ENCODE measurements around the gene SLC9A9. TPM values are rescaled to one million over a fixed set of nuclear protein-coding genes. Genes with fewer than 3 reads are reported as not detected.

SLC9A9 gene
- total and polyA plus RNA-seq, 10 donors, result 10.8 to 58.2 (median 44.7) TPM

GRCh38 chr3:143424874-143425273, 423.4 kb downstream of the SLC9A9 start:
- Histone ChIP-seq H3K36me3 (no peaks in the 10 kb centered on the region), H3K4me1 (peaks cover 0 to 54% (median 5%) of the 10 kb centered on the region in 6 donors), H3K4me3 (no peak overlapping the region), H3K27ac (peak overlapping the region in 2 of 8 donors; percentile 26 to 46), H3K9me3 (no peaks in the 10 kb centered on the region), H3K27me3 (replicated peaks in 1 of 7) (no peaks in the 10 kb centered on the region)
- TF ChIP-seq CTCF (IDR thresholded peaks at IDR 0.05 in 8 of 11, conservative IDR thresholded peaks at IDR 0.05 in 3 of 11) (no peak), POLR2A (IDR thresholded peaks at IDR 0.05) (no peak), POLR2AphosphoS5 (IDR thresholded peaks at IDR 0.05) (no peak)
- intact Hi-C loops (cut with DNase I; ENCODE audit: low total_unique reads), result no loop called here
- 94 to 100% (median 98%) methylated on average over 1 of the region's 1 CpG for WGBS, 5 donors
- no peak for DNase-seq

GRCh38 chr3:143421556-143421955, 426.7 kb downstream of the SLC9A9 start:
- TF ChIP-seq POLR2A (IDR thresholded peaks at IDR 0.05) (no peak), POLR2AphosphoS5 (IDR thresholded peaks at IDR 0.05) (no peak), CTCF (IDR thresholded peaks at IDR 0.05 in 8 of 11, conservative IDR thresholded peaks at IDR 0.05 in 3 of 11) (no peak)
- peaks cover 0 to 26% (median 5%) of the 10 kb centered on the region in 6 donors for H3K4me1 ChIP-seq
- no peaks in the 10 kb centered on the region for H3K27me3 ChIP-seq (replicated peaks in 1 of 7)
- H3K9me3 ChIP-seq, result no peaks in the 10 kb centered on the region
- intact Hi-C loops (cut with DNase I; ENCODE audit: low total_unique reads), result no loop called here
- no peaks in the 10 kb centered on the region for H3K36me3 ChIP-seq
- no peak overlapping the region for H3K4me3 ChIP-seq
- 62 to 76% (median 66%) methylated on average over 3 of the region's 3 CpGs for WGBS, 5 donors
- H3K27ac ChIP-seq, result peak overlapping the region in 5 of 8 donors; percentile 9 to 46 (median 18)
- DNase-seq, result no peak

GRCh38 chr3:143419611-143420010, 428.7 kb downstream of the SLC9A9 start:
- H3K27me3 ChIP-seq (replicated peaks in 1 of 7), result no peaks in the 10 kb centered on the region
- H3K9me3 ChIP-seq, result no peaks in the 10 kb centered on the region
- no peaks in the 10 kb centered on the region for H3K36me3 ChIP-seq
- H3K27ac ChIP-seq, result no peak overlapping the region
- 92 to 96% (median 94%) methylated on average over 3 of the region's 3 CpGs for WGBS, 5 donors
- TF ChIP-seq POLR2AphosphoS5 (IDR thresholded peaks at IDR 0.05) (no peak), POLR2A (IDR thresholded peaks at IDR 0.05) (no peak), CTCF (IDR thresholded peaks at IDR 0.05 in 8 of 11, conservative IDR thresholded peaks at IDR 0.05 in 3 of 11) (no peak)
- no peak overlapping the region for H3K4me3 ChIP-seq
- no peak for DNase-seq
- intact Hi-C loops (cut with DNase I; ENCODE audit: low total_unique reads), result no loop called here
- H3K4me1 ChIP-seq, result peaks cover 0 to 22% (median 5%) of the 10 kb centered on the region in 6 donors

- intact Hi-C loops (cut with DNase I; ENCODE audit: low total_unique reads), result no loop called here
- no peak overlapping the region for H3K27ac ChIP-seq
- no peaks in the 10 kb centered on the region for H3K36me3 ChIP-seq
- H3K4me1 ChIP-seq, result peaks cover 0 to 17% (median 2%) of the 10 kb centered on the region in 6 donors
- H3K27me3 ChIP-seq (replicated peaks in 1 of 7), result no peaks in the 10 kb centered on the region
- DNase-seq, result no peak
- no peak for TF ChIP-seq CTCF (IDR thresholded peaks at IDR 0.05 in 8 of 11, conservative IDR thresholded peaks at IDR 0.05 in 3 of 11)
- no peak overlapping the region for H3K4me3 ChIP-seq
- 95 to 99% (median 97%) methylated on average over 3 of the region's 3 CpGs for WGBS, 5 donors
- no peaks in the 10 kb centered on the region for H3K9me3 ChIP-seq
Observed at GRCh38 chr3:143418391-143418790, 429.9 kb downstream of the SLC9A9 start.
